HG03439 (cell line): ENCODE data around the gene NAT14.

ENCODE experiments used
- ATAC-seq: cut with Tn5 transposase; IDR thresholded peaks from one replicate; pipeline ENCODE4 v1.9.1; 2021; ENCODE audit warnings: mild to moderate bottlenecking, moderate library complexity; ENCODE audit not compliant: unreplicated experiment

Gene NAT14

DNA sequence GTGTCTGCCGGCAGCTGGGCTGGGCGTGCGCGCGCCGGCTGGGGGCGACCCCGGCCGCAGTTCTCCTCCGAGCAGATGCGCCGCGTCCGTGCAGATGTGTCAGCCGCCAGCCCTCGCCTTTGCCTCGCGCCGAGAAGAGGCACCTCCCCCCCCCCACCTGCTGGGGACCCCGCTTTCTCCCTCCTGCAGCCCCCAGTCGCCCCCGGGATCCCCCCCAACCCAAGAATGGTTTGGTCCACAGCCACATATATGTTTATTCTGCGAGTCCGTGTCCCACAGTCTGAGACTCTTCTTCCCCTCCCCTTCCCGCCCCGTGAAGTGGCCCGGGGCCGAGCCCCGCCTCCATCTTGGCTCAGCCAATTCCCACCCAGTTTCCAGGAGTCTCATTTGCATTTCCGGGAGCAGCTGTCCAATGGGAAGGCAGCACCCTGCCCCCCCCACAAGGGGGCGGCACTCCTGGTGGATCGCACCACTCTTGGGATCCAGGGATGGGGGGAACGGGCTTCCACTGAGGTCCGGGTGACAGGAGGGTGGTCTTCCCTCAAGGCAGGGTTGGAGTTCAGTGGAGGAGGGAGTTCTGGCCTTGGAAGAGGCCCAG, 32.1 kb upstream of the NAT14 start:
- ATAC-seq, result no peak

DNA sequence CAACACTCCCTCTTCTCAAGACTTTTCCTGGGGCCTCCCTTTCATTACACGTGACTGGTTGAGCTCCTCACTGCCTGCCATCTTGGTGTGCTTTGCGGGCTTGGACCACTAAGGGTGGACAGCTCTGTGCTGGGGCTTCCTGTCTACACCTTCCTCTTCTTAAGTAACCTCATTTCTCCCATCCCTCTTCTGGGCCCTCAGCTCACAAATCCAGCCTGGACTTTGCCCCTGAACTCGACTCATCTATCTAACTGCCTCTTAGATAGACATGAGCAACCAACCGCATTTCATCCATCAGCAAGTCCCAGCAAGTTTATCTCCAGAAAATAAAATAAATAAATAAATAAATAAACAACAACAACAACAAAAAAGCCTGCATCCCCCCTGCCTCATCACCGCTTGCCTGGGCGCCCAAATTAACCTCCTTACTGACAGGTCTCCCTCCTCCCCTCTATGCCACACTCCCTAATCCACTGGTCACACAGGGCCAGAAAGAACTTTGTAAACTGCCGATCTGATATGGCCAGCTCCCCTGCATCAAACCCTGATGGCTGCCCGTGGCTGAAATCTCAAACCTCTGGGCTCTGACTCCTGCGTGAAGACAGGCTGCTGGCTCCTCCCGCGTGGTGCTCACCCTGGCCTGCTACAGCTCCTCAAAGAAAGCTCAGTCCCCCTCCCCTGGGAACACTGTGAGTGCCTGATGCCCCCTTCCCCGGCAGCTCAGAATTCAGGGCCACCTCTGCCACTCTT, 31.3 kb upstream of the NAT14 start:
- ATAC-seq, result no peak

GRCh38 chr19:55454787-55455243, 30.2 kb upstream of the NAT14 start:
- ATAC-seq, result no peak

GRCh38 chr19:55455576-55456235, 29.3 kb upstream of the NAT14 start:
- no peak for ATAC-seq

DNA sequence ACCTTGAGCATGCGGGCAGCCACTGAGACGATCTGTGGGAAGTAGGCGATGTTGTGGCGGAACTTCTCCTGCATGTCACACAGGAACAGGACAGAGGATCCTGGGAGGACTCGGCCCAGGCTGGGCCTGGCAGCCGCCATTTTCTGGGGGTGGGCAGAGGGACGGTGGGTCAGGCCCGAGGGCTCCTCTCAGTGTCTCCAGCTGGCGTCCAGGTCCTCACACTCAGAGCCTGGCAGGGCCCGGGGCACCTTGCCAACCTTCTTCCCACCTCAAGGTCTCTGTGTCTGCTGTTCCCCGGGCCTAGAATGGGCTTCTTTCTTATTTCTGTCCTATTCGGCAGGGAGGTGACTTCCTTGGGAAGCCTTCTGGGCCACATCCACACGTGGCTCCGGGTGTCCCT, 28.6 kb upstream of the NAT14 start:
- no peak for ATAC-seq

GRCh38 chr19:55457683-55458457, 27.1 kb upstream of the NAT14 start:
- ATAC-seq, result no peak

- ATAC-seq, result no peak
Measured at GRCh38 chr19:55459551-55459949, 25.4 kb upstream of the NAT14 start.

GRCh38 chr19:55459950-55460657, 24.9 kb upstream of the NAT14 start:
- ATAC-seq, result no peak

- no peak for ATAC-seq
Measured at GRCh38 chr19:55460670-55461258, 24.2 kb upstream of the NAT14 start.

DNA sequence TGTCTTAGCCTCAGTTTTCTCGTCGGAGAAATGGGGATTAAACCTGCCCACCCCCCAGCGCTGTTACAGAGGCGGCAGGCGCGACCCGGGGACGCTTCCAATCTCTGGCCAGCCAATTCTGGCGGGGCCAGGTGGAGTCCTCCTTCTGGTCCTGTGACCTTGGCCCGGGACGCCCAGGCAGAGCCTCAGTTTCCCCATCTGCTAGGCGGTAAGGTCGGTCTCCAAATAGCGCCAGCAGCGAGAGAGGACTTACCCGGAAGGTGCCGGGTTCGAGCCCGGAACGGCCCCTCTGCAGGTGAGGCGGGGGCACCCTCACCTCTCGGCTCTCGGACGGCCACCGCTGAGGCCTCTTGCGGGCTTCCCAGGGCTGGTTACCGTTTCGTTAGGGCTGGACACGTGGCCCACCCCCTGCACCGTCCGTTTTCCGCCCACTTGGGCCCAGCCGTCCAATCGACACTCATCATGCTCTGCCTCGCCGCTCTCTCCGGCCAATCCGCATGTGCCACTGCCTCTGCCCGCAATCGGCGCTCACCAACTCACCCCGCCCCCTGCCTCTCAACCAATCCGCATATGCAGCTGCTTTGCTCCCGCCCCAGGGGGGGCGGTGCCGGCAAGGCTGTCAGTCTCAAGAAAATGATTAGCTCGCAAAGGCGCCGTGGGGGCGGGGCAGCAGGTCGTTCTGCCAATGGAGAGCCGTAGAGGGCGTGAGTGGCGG, 23.6 kb upstream of the NAT14 start, which contains the start of gene ISOC2:
TSS of gene ISOC2 (minus strand) at position 384 of the 715 bp plus-strand sequence. CDS start 5,156 bp downstream, outside the sequence.
- peak; percentile 93 for ATAC-seq

GRCh38 chr19:55461974-55462626, 22.9 kb upstream of the NAT14 start:
- no peak for ATAC-seq

GRCh38 chr19:55462722-55463121, 22.3 kb upstream of the NAT14 start:
- no peak for ATAC-seq

DNA sequence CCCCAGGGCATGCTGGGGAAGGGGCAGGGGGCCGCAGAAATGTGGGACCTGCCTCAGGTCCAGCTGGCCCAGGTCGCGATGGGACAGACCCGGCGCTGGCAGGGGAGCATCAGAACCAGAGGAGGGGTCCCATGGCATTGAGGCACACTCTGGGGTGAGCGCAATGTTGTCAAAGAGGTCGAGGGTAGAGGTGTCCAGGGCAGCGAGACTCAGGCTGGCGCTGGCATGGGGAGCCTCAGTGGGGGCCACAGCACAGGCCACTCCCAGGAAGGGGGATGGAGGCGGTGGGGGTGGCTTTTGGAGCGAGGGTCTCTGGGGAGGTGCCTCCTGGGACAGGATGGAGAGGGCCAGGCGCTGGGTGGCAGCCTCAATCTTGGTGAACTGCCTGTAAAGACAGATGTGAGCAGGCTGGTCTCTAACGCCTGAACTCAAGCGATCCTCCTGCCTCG, 21.4 kb upstream of the NAT14 start:
- ATAC-seq, result no peak

DNA sequence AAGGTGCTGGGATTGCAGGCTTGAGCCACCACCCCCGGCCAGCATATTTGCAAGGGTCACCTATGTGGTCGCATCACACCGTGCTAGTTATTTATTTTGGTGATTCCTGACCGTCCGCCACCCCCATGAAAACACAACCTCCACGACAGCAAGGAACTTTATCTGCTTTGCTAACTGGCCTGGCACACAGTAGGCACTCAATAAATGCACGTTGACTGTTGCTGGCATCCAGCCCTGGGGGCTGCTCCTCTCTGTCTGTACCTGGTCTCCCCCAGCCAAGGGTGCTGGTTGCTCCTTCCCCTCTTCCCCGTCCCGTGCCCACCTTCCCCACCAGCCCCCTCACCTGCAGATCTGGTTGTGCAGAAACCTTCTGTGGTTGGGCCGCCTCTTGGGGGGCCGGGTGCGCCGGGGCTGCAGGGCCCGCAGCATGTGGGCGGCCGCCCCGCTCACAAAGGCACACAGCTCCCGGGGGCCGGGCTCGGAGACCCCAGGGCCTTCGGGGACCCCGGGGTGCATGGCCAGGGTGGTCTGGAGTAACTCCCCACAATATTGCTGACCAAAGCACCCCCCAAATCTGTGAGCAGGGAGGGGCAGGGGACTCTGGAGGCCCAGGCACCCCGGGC, 20.8 kb upstream of the NAT14 start:
- ATAC-seq, result no peak

DNA sequence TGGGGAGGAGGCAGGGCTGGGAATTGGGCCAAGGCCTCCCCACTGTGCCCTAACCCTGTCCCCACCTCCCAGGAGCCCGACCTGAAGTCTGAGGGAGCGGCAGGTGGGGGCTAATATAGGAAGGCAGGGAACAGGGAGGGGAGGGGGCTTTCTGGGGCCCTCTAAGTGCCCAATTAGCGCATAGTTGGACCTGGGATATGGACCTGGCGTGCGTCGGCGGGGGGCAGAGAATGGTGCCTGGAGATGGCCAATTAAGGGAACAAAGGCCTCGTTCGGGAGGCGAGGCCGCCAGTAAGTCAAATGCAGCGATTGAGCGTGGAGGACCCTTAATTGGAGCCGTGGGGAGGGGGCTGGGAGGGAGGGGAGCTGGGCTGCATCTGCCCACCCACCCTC, 20.3 kb upstream of the NAT14 start, which contains the start of gene C19orf85:
TSS of gene C19orf85 (minus strand) at position 90 of the 393 bp plus-strand sequence. CDS start 197 bp downstream, outside the sequence.
- no peak for ATAC-seq

- no peak for ATAC-seq
Measured at GRCh38 chr19:55465460-55466240, 19.3 kb upstream of the NAT14 start.

DNA sequence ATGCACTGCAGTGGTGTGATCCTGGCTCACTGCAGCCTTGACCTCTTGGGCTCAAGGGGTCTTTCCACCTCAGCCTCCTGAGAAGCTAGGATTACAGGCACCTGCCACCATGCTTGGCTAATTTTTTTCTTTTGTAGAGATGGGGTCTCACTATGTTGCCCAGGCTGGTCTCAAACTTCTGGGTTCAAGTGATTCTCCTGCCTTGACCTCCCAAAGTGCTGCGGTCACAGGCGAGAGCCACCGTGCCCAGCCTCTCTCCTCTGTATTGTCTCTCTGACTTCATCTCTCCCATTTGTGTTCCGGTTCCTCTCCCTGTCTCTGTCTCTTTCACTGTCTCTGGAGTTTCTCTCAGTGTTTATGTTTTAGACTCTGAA, 18.8 kb upstream of the NAT14 start:
- ATAC-seq, result no peak
